H1 (cell line): Measurements from ENCODE around the gene PTTG1IP. TPM values are rescaled to one million over a fixed set of nuclear protein-coding genes. Genes with fewer than 3 reads are reported as not detected.

Experiments used
- CTCF ChIA-PET: fragments of 300-600 bp; sonication (Branson Sonifier 250); formaldehyde crosslinking; loops from one replicate; lab custom pipeline; 2021; ENCODE audit not compliant: partially characterized antibody; lab: Charles Lee
- POLR2A ChIA-PET: fragments of 300-600 bp; sonication (Branson Sonifier 250); formaldehyde crosslinking; loops from one replicate; lab custom pipeline; 2021; ENCODE audit warnings: inconsistent platforms; ENCODE audit not compliant: partially characterized antibody; lab: Charles Lee
- DNase-seq, 2 experiments: peaks; one replicate each; pipeline versions ENCODE4 v3.0.0 to v3.0.0-alpha.2; 2010 to 2022; ENCODE audit warnings: low spot score in 2 of 2, low read depth in 1 of 2, mixed read lengths in 1 of 2
- FAIRE-seq: peaks from 2 replicates; lab custom pipeline; 2011; peaks lifted over from hg19 to GRCh38; lab: Jason Lieb, UNC
- H2AFZ ChIP-seq: 2 replicates; pipeline ENCODE4 v1.8.1; 2012; ENCODE audit warnings: low read length, inconsistent platforms
- H2AK5ac ChIP-seq: 2 replicates; pipeline ENCODE4 v1.6.1; 2013; ENCODE audit warnings: low read depth, low read length
- H2BK120ac ChIP-seq: replicated peaks from 2 replicates; pipeline ENCODE3; 2013; ENCODE audit warnings: low read depth, low read length, inconsistent platforms
- H2BK12ac ChIP-seq: 2 replicates; pipeline ENCODE4 v1.6.1; 2013; ENCODE audit warnings: low read depth, low read length
- H2BK15ac ChIP-seq: 2 replicates; pipeline ENCODE4 v1.6.1; 2013; ENCODE audit warnings: low read length
- H2BK20ac ChIP-seq: 2 replicates; pipeline ENCODE4 v1.6.1; 2013; ENCODE audit warnings: low read length
- H2BK5ac ChIP-seq: 2 replicates; pipeline ENCODE4 v1.6.1; 2013; ENCODE audit warnings: low read depth, low read length
- H3K14ac ChIP-seq: 2 replicates; pipeline ENCODE4 v1.6.1; 2013; ENCODE audit warnings: inconsistent platforms; ENCODE audit not compliant: insufficient read length
- H3K18ac ChIP-seq: 2 replicates; pipeline ENCODE4 v1.6.1; 2013; ENCODE audit warnings: low read length; ENCODE audit errors: extremely low read depth
- H3K23ac ChIP-seq: 2 replicates; pipeline ENCODE4 v1.6.1; 2013; ENCODE audit warnings: inconsistent platforms; ENCODE audit not compliant: insufficient read length
- H3K23me2 ChIP-seq: 2 replicates; pipeline ENCODE4 v1.6.1; 2013; ENCODE audit warnings: low read depth, low read length
- H3K27ac ChIP-seq: 2 replicates; pipeline ENCODE4 v1.6.1; 2011; ENCODE audit warnings: low read depth, low read length, inconsistent platforms
- H3K27me3 ChIP-seq, 4 experiments: replicated peaks in 1 of 4; 1 replicate in 1 of 4; 2 replicates in 3 of 4; pipeline versions ENCODE4 v1.6.1 to v1.8.1; 2011 to 2013; ENCODE audit warnings: low read length in 3 of 4, mild to moderate bottlenecking in 3 of 4, inconsistent platforms in 2 of 4, mixed read lengths in 2 of 4, moderate library complexity in 1 of 4; ENCODE audit not compliant: control insufficient read depth in 3 of 4, insufficient read depth in 3 of 4; ENCODE audit errors: extremely low read depth in 1 of 4
- H3K36me3 ChIP-seq, 4 experiments: 2 replicates each; pipeline versions ENCODE4 v1.6.1 to v1.8.1; 2011 to 2013; ENCODE audit warnings: mild to moderate bottlenecking in 4 of 4, low read length in 3 of 4, moderate library complexity in 2 of 4, control low read depth in 1 of 4, inconsistent platforms in 1 of 4; ENCODE audit not compliant: insufficient read depth in 4 of 4, control insufficient read depth in 2 of 4
- H3K4ac ChIP-seq: replicated peaks from 2 replicates; pipeline ENCODE3; 2013; ENCODE audit warnings: low read length, low read depth, mixed read lengths, inconsistent platforms; ENCODE audit not compliant: insufficient read length
- H3K4me1 ChIP-seq, 4 experiments: replicated peaks in 1 of 4; 1 replicate in 1 of 4; 2 replicates in 3 of 4; pipeline versions ENCODE4 v1.6.1 to v1.8.1; 2011 to 2013; ENCODE audit warnings: low read length in 3 of 4, inconsistent platforms in 2 of 4, mixed read lengths in 1 of 4; ENCODE audit not compliant: insufficient read depth in 4 of 4, control insufficient read depth in 3 of 4
- H3K4me2 ChIP-seq, 2 experiments: 2 replicates each; pipeline versions ENCODE4 v1.6.1 to v1.8.1; 2011 to 2013; ENCODE audit warnings: low read depth in 2 of 2, low read length in 2 of 2, control low read depth in 1 of 2, inconsistent platforms in 1 of 2, mild to moderate bottlenecking in 1 of 2; ENCODE audit not compliant: insufficient read depth in 1 of 2
- H3K4me3 ChIP-seq, 4 experiments: fragments of 200-600, 300-600 bp in 1 of 4; sonication (generic), shearing (Covaris generic), sonication (Bioruptor Twin) in 1 of 4; 2 replicates each; pipeline versions ENCODE4 v1.5.1 to v1.8.1; 2011 to 2016; ENCODE audit warnings: low read length in 4 of 4, low read depth in 3 of 4, control low read depth in 2 of 4, inconsistent platforms in 2 of 4, mild to moderate bottlenecking in 2 of 4, mixed read lengths in 1 of 4, moderate library complexity in 1 of 4; ENCODE audit not compliant: insufficient read depth in 2 of 4; ENCODE audit errors: extremely low read depth in 1 of 4
- H3K56ac ChIP-seq: replicated peaks from 2 replicates; pipeline ENCODE3; 2013; ENCODE audit warnings: low read depth, mild to moderate bottlenecking, mixed read lengths, low read length, inconsistent platforms; ENCODE audit not compliant: insufficient read length
- H3K79me1 ChIP-seq: 2 replicates; pipeline ENCODE4 v1.6.1; 2013; ENCODE audit warnings: low read depth, low read length, control low read depth
- H3K79me2 ChIP-seq, 2 experiments: 2 replicates each; pipeline versions ENCODE4 v1.6.1 to v1.8.1; 2012 to 2013; ENCODE audit warnings: low read length in 2 of 2, mild to moderate bottlenecking in 2 of 2, inconsistent platforms in 1 of 2; ENCODE audit not compliant: insufficient read depth in 2 of 2, control insufficient read depth in 1 of 2
- H3K9ac ChIP-seq, 4 experiments: replicated peaks in 1 of 4; 1 replicate in 1 of 4; 2 replicates in 3 of 4; pipeline versions ENCODE4 v1.6.1 to v1.8.1; 2011 to 2013; ENCODE audit warnings: low read depth in 3 of 4, low read length in 3 of 4, control low read depth in 2 of 4, mild to moderate bottlenecking in 2 of 4, moderate library complexity in 2 of 4, inconsistent platforms in 1 of 4; ENCODE audit errors: extremely low read depth in 1 of 4
- H3K9me3 ChIP-seq, 2 experiments: 2 replicates each; pipeline versions ENCODE4 v1.6.1 to v1.8.1; 2012 to 2013; ENCODE audit warnings: mild to moderate bottlenecking in 2 of 2, moderate library complexity in 2 of 2, control low read depth in 1 of 2, inconsistent platforms in 1 of 2, low read depth in 1 of 2, low read length in 1 of 2, mixed read lengths in 1 of 2; ENCODE audit not compliant: insufficient read depth in 2 of 2
- H4K20me1 ChIP-seq, 2 experiments: replicated peaks in 1 of 2; 2 replicates each; pipeline versions ENCODE3 to v1.8.1; 2011 to 2013; ENCODE audit warnings: inconsistent platforms in 2 of 2, low read length in 2 of 2, mild to moderate bottlenecking in 1 of 2; ENCODE audit not compliant: insufficient read depth in 2 of 2, control insufficient read depth in 1 of 2
- H4K5ac ChIP-seq: 2 replicates; pipeline ENCODE4 v1.6.1; 2013; ENCODE audit warnings: low read length, low read depth, mixed read lengths, inconsistent platforms; ENCODE audit not compliant: insufficient read length
- H4K8ac ChIP-seq: 2 replicates; pipeline ENCODE4 v1.8.0; 2013; ENCODE audit warnings: mild to moderate bottlenecking, moderate library complexity, low read length, inconsistent platforms; ENCODE audit not compliant: insufficient read depth; ENCODE audit errors: extremely low read depth
- H4K91ac ChIP-seq: replicated peaks from 2 replicates; pipeline ENCODE3; 2013; ENCODE audit warnings: low read length, mixed read lengths, inconsistent platforms; ENCODE audit not compliant: insufficient read length
- CEBPB ChIP-seq: IDR thresholded peaks from 2 replicates; pipeline ENCODE4 v1.6.1; 2012; ENCODE audit warnings: low read depth, low read length
- CTBP2 ChIP-seq: IDR thresholded peaks from 2 replicates; pipeline ENCODE4 v1.7.0; 2011; ENCODE audit warnings: borderline replicate concordance, mild to moderate bottlenecking, moderate library complexity, mixed read lengths, low read length; ENCODE audit not compliant: insufficient read depth, insufficient read length
- FOSL1 ChIP-seq: IDR thresholded peaks from 2 replicates; pipeline ENCODE4 v1.6.1; 2011; ENCODE audit warnings: mild to moderate bottlenecking, low read depth, low read length, moderate library complexity; ENCODE audit not compliant: insufficient read depth
- MAFK ChIP-seq: IDR thresholded peaks from 2 replicates; pipeline ENCODE4 v1.6.1; 2012; ENCODE audit warnings: low read depth, mild to moderate bottlenecking, improper control_type of control experiment, low read length
- NRF1 ChIP-seq: IDR thresholded peaks from 2 replicates; pipeline ENCODE4 v1.6.1; 2011; ENCODE audit warnings: mild to moderate bottlenecking, low read depth, low read length, improper control_type of control experiment
- RBBP5 ChIP-seq: IDR thresholded peaks from 2 replicates; pipeline ENCODE4 v1.7.1; 2012; ENCODE audit warnings: low read depth, mild to moderate bottlenecking, inconsistent platforms, low read length, moderate library complexity, borderline replicate concordance
- RXRA ChIP-seq: IDR thresholded peaks from 2 replicates; pipeline ENCODE4 v1.6.1; 2011; ENCODE audit warnings: low read depth, mild to moderate bottlenecking, low read length, moderate library complexity; ENCODE audit not compliant: insufficient read depth
- SAP30 ChIP-seq: fragments of 300-600 bp; sonication (generic); IDR thresholded peaks from 2 replicates; pipeline ENCODE4 v1.7.1; 2012; ENCODE audit warnings: low read length, moderate library complexity, mild to moderate bottlenecking, inconsistent platforms; ENCODE audit not compliant: insufficient read depth, insufficient replicate concordance
- SIX5 ChIP-seq: IDR thresholded peaks from 2 replicates; pipeline ENCODE4 v1.6.1; 2011; ENCODE audit warnings: mild to moderate bottlenecking, low read depth, low read length
- SRF ChIP-seq: IDR thresholded peaks from 2 replicates; pipeline ENCODE4 v1.6.1; 2011; ENCODE audit warnings: mild to moderate bottlenecking, low read depth, low read length, moderate library complexity
- SUZ12 ChIP-seq: fragments of 200-600 bp; sonication (generic); IDR thresholded peaks from 2 replicates; pipeline ENCODE4 v1.6.1; 2012; ENCODE audit warnings: mild to moderate bottlenecking, inconsistent platforms, low read length, moderate library complexity, mixed read lengths
- WGBS, 2 experiments: shearing (Covaris generic) in 1 of 2; methylation state at CpG; one replicate each; pipeline versions ENCODE4 v1.1.6 to v1.1.7; 2013 to 2015; ENCODE audit warnings: low lambda C conversion rate in 2 of 2, mixed read lengths in 2 of 2, inconsistent platforms in 1 of 2, low coverage in 1 of 2, missing lambda C conversion rate in 1 of 2; ENCODE audit not compliant: insufficient replicate concordance in 2 of 2, insufficient coverage in 1 of 2, insufficient read length in 1 of 2; ENCODE audit errors: extremely low coverage in 1 of 2, missing lambda C conversion rate in 1 of 2; 5-methylcytosine and 5-hydroxymethylcytosine counted together
- polyA plus RNA-seq, 7 experiments: library from polyadenylated mRNA; depleted of rRNA in 3 of 7; stranded (reverse) in 5 of 7; unstranded in 2 of 7; fragments of >200 nt in 5 of 7; fragments of 200-250 nt in 2 of 7; gene quantifications; 1 replicate in 5 of 7; 2 replicates in 1 of 7; 4 replicates in 1 of 7; pipeline versions ENCODE4 v1.2.1 to v1.2.3, GENCODE V29; 2011 to 2013; ENCODE audit warnings: missing spikeins in 2 of 7, mixed read lengths in 2 of 7
- total RNA-seq: library from RNA; stranded (reverse); fragmentation: NEBNext Ultra II Directional; extraction: Animal tissue kit (Norgen Biotek cat#: 25700); gene quantifications from 2 replicates; pipeline ENCODE4 v1.2.1, GENCODE V29; 2021
- TF ChIP-seq, protein P1 (sequence below): IDR thresholded peaks from 2 replicates; pipeline ENCODE4 v1.6.1; 2012; ENCODE audit warnings: inconsistent platforms

Gene PTTG1IP
- total and polyA plus RNA-seq, 2 of the 8 experiments (the other 6 are each of a cell fraction or from before 2014, with no cell fraction given), result 90.8 to 130 TPM

DNA sequence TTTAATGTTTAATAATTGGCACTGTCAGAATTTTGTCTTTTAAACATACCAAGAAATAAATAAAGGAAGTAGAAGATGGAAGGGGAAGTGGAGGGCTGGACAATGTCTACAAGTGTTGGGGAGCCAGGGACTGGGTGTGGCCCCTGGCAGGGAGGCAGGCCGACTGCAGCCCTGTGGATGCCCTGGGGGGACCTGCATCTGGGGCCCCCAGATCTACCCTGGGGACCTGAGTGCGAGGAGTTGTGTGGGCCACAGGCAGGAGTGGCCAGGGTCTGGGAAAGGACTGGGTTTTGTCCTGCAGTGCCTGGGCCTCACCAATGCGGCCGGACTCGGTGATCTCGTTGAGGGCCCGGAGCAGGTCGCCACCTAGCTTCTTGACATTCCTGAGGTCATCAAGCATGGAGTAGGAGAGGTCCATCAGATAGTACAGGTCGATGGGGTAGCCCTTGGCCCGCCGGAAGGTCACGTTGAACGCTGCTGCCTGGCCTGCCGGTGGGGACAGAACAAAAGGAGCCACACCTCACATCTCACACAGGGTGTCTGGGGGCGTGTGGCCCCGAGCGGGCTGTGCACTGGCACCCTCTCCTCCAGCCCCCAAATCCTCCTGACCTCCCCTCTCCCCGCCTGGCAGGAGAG is 29.7 kb upstream of the PTTG1IP start:
- H3K4me3 ChIP-seq, result no peak overlapping the region
- no peaks in the 10 kb centered on the region for H3K79me1 ChIP-seq
- H3K14ac ChIP-seq, result no peak overlapping the region
- FAIRE-seq (no peak), DNase-seq (no peak)
- no peaks in the 10 kb centered on the region; a peak in 1 of 8 replicates for H3K36me3 ChIP-seq
- no peak overlapping the region for H4K5ac ChIP-seq
- peaks cover 0 to 11% of the 10 kb centered on the region in 2 experiments for H4K20me1 ChIP-seq
- no peak overlapping the region for H3K18ac ChIP-seq
- no peak overlapping the region for H3K4ac ChIP-seq
- WGBS, 2 experiments, result 94% methylated on average over 18 of the region's 18 CpGs; no CpG with 5 or more reads in 1 of the 2 experiments
- H3K56ac ChIP-seq, result no peak overlapping the region
- H3K79me2 ChIP-seq, result no peaks in the 10 kb centered on the region
- H2AK5ac ChIP-seq, result no peak overlapping the region
- peaks cover 0 to 2% (median under 1%) of the 10 kb centered on the region in 4 experiments; a peak in 1 of 7 replicates for H3K27me3 ChIP-seq
- H3K4me1 ChIP-seq, result peaks cover 0 to 9% (median under 1%) of the 10 kb centered on the region in 4 experiments; a peak in 3 of 7 replicates
- H3K27ac ChIP-seq, result no peak overlapping the region
- H4K91ac ChIP-seq, result no peak overlapping the region
- H4K8ac ChIP-seq, result no peak overlapping the region; the same call in 1 of the 2 replicates
- no peak overlapping the region for H3K4me2 ChIP-seq
- H3K9ac ChIP-seq, result no peak overlapping the region
- CTCF ChIA-PET, result no interaction called here
- no peaks in the 10 kb centered on the region; a peak in 1 of 4 replicates for H3K9me3 ChIP-seq
- TF ChIP-seq CEBPB (no peak), NRF1 (no peak), CTBP2 (no peak), SAP30 (no peak), RBBP5 (no peak), RXRA (no peak), SUZ12 (no peak), MAFK (no peak), SIX5 (no peak), FOSL1 (no peak), SRF (no peak)
- TF ChIP-seq, protein P1, sequence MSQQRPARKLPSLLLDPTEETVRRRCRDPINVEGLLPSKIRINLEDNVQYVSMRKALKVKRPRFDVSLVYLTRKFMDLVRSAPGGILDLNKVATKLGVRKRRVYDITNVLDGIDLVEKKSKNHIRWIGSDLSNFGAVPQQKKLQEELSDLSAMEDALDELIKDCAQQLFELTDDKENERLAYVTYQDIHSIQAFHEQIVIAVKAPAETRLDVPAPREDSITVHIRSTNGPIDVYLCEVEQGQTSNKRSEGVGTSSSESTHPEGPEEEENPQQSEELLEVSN, result no peak
- H3K23me2 ChIP-seq, result peaks cover 6% of the 10 kb centered on the region; the same call in 1 of the 2 replicates
- H2BK5ac ChIP-seq, result no peak overlapping the region
- H2BK20ac ChIP-seq, result no peak overlapping the region
- H2BK120ac ChIP-seq, result no peak overlapping the region
- no peak overlapping the region for H2AFZ ChIP-seq
- POLR2A ChIA-PET, result no interaction called here
- no peak overlapping the region for H2BK15ac ChIP-seq
- no peak overlapping the region for H3K23ac ChIP-seq
- H2BK12ac ChIP-seq, result no peak overlapping the region
